ENCODE results near the gene ATCAY.
"Not testable (repeated sequence)": the region's sequence is repeated elsewhere in the genome, so short reads cannot be mapped to it uniquely, and the experiment has no call there.

ATCAY gene

GRCh38 chr19:3932931-3933810, 52.7 kb downstream of the ATCAY start, which contains the start of gene NMRK2:
NMRK2 (plus strand) TSS chr19:3933069; CDS start chr19:3933672, 603 bp downstream.
- in situ Hi-C loops (cut with HindIII; ENCODE audit: low pct_ligation_motif_present, low pct_unique_long_range_greater_than_20kb, low sequenced_read_pairs), result no loop called here
- DNase-seq, result no peak

- in situ Hi-C loops (cut with HindIII; ENCODE audit: low pct_ligation_motif_present, low pct_unique_long_range_greater_than_20kb, low sequenced_read_pairs), result no loop called here
These were observed 56.3 kb downstream of the ATCAY start for GRCh38 chr19:3936506-3937442.

GRCh38 chr19:3938300-3938950, 57.9 kb downstream of the ATCAY start:
- in situ Hi-C loops (cut with HindIII; ENCODE audit: low pct_ligation_motif_present, low pct_unique_long_range_greater_than_20kb, low sequenced_read_pairs); DNase-seq: not testable (repeated sequence)

More at GRCh38 chr19:3936506-3937442, 56.3 kb downstream of the ATCAY start:
- DNase-seq, result no peak

- no peak for DNase-seq
- in situ Hi-C loops (cut with HindIII; ENCODE audit: low pct_ligation_motif_present, low pct_unique_long_range_greater_than_20kb, low sequenced_read_pairs), result no loop called here
These were observed 62.4 kb downstream of the ATCAY start for GRCh38 chr19:3942790-3943409.

- in situ Hi-C loops (cut with HindIII; ENCODE audit: low pct_ligation_motif_present, low pct_unique_long_range_greater_than_20kb, low sequenced_read_pairs), result no loop called here
- no peak for DNase-seq
These were observed 63.7 kb downstream of the ATCAY start for GRCh38 chr19:3944018-3944721.

GRCh38 chr19:3945838-3946237, 65.4 kb downstream of the ATCAY start:
- DNase-seq, result no peak

GRCh38 chr19:3947316-3947933, 66.9 kb downstream of the ATCAY start:
- DNase-seq; in situ Hi-C loops (cut with HindIII; ENCODE audit: low pct_ligation_motif_present, low pct_unique_long_range_greater_than_20kb, low sequenced_read_pairs): not testable (repeated sequence)

More at GRCh38 chr19:3945838-3946237, 65.4 kb downstream of the ATCAY start:
- in situ Hi-C loops (cut with HindIII; ENCODE audit: low pct_ligation_motif_present, low pct_unique_long_range_greater_than_20kb, low sequenced_read_pairs), result no loop called here

GRCh38 chr19:3949294-3949693, 68.8 kb downstream of the ATCAY start:
- no peak for DNase-seq
- in situ Hi-C loops (cut with HindIII; ENCODE audit: low pct_ligation_motif_present, low pct_unique_long_range_greater_than_20kb, low sequenced_read_pairs), result no loop called here

GRCh38 chr19:3949997-3950859, 69.7 kb downstream of the ATCAY start:
- in situ Hi-C loops (cut with HindIII; ENCODE audit: low pct_ligation_motif_present, low pct_unique_long_range_greater_than_20kb, low sequenced_read_pairs), result no loop called here
- DNase-seq, result no peak

GRCh38 chr19:3950871-3951861, 70.7 kb downstream of the ATCAY start:
- in situ Hi-C loops (cut with HindIII; ENCODE audit: low pct_ligation_motif_present, low pct_unique_long_range_greater_than_20kb, low sequenced_read_pairs), result no loop called here
- no peak for DNase-seq

- DNase-seq; in situ Hi-C loops (cut with HindIII; ENCODE audit: low pct_ligation_motif_present, low pct_unique_long_range_greater_than_20kb, low sequenced_read_pairs): not testable (repeated sequence)
These were observed 72.3 kb downstream of the ATCAY start for GRCh38 chr19:3952755-3953276.

- DNase-seq, result no peak
- in situ Hi-C loops (cut with HindIII; ENCODE audit: low pct_ligation_motif_present, low pct_unique_long_range_greater_than_20kb, low sequenced_read_pairs), result no loop called here
These were observed 73.6 kb downstream of the ATCAY start for GRCh38 chr19:3954107-3954506.

GRCh38 chr19:3955276-3955675, 74.8 kb downstream of the ATCAY start:
- DNase-seq; in situ Hi-C loops (cut with HindIII; ENCODE audit: low pct_ligation_motif_present, low pct_unique_long_range_greater_than_20kb, low sequenced_read_pairs): not testable (repeated sequence)

GRCh38 chr19:3955688-3956087, 75.2 kb downstream of the ATCAY start:
- no peak for DNase-seq
- in situ Hi-C loops (cut with HindIII; ENCODE audit: low pct_ligation_motif_present, low pct_unique_long_range_greater_than_20kb, low sequenced_read_pairs), result no loop called here
